Astrocyte of the spinal cord (primary cell): ENCODE data around the gene DOK3.

Experiments used
- DNase-seq: peaks from one replicate; pipeline ENCODE4 v3.0.0; 2011; ENCODE audit warnings: low read depth, low spot score
- H3K4me3 ChIP-seq: 2 replicates; pipeline ENCODE4 v1.5.1; 2011; ENCODE audit warnings: low read depth, mild to moderate bottlenecking, low read length, moderate library complexity
- in situ Hi-C: cut with HindIII; loops from 2 replicates; pipeline ENCODE4 v1.10.0; 2017; ENCODE audit warnings: low sequenced_read_pairs
- TF ChIP-seq, protein P1 (sequence below): IDR thresholded peaks from 2 replicates; pipeline ENCODE4 v1.5.1; 2012; ENCODE audit warnings: low read depth, mild to moderate bottlenecking, low read length, inconsistent platforms

The DOK3 gene

GRCh38 chr5:177553671-177554429 lies 44.2 kb upstream of the DOK3 start:
- DNase-seq: no peak
- H3K4me3 ChIP-seq: peak overlapping the region; percentile 83
- TF ChIP-seq, protein P1, sequence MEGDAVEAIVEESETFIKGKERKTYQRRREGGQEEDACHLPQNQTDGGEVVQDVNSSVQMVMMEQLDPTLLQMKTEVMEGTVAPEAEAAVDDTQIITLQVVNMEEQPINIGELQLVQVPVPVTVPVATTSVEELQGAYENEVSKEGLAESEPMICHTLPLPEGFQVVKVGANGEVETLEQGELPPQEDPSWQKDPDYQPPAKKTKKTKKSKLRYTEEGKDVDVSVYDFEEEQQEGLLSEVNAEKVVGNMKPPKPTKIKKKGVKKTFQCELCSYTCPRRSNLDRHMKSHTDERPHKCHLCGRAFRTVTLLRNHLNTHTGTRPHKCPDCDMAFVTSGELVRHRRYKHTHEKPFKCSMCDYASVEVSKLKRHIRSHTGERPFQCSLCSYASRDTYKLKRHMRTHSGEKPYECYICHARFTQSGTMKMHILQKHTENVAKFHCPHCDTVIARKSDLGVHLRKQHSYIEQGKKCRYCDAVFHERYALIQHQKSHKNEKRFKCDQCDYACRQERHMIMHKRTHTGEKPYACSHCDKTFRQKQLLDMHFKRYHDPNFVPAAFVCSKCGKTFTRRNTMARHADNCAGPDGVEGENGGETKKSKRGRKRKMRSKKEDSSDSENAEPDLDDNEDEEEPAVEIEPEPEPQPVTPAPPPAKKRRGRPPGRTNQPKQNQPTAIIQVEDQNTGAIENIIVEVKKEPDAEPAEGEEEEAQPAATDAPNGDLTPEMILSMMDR: no peak
- in situ Hi-C loops: no loop called here

DNA sequence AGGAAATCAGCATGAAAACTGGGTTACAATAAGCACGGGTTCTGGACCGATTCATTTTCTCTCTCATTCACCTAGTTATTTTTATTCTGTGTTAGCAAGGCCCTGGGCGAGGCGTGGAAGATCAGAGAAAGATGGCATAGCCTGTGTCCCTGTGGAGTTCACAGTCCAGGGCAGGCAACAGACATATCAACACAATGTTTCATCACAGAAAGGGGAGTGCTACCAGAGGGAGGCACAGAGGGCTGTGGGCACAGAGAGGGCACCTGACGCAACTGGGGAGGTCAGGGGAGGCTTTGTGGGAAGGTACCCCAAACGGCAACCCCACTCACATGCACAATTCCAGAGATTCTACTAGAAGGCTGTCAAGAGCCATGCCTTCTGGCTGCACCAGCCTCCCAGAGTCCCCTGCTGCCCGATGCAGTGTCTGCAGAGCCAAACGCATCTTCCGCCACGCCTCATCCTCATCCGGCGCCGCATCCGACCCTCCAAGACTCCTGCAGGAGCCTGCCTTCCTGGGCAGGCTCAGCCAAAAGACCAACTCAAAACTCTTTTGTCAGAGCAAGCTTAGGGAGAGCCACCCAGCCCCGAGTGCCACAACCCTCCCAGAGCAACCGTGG lies 43.3 kb upstream of the DOK3 start:
- TF ChIP-seq, protein P1: peak; percentile 9
- H3K4me3 ChIP-seq: peak overlapping the region; percentile 83
- DNase-seq: no peak
- in situ Hi-C loops: no loop called here

- in situ Hi-C loops: no loop called here
- H3K4me3 ChIP-seq: no peak overlapping the region
- TF ChIP-seq, protein P1: no peak
Measured at GRCh38 chr5:177550122-177550521, 40.5 kb upstream of the DOK3 start.

GRCh38 chr5:177548495-177548894 lies 38.9 kb upstream of the DOK3 start:
- no peak overlapping the region for H3K4me3 ChIP-seq
- in situ Hi-C loops: no loop called here
- DNase-seq: no peak
- TF ChIP-seq, protein P1: no peak

More at GRCh38 chr5:177550122-177550521, 40.5 kb upstream of the DOK3 start:
- no peak for DNase-seq

DNA sequence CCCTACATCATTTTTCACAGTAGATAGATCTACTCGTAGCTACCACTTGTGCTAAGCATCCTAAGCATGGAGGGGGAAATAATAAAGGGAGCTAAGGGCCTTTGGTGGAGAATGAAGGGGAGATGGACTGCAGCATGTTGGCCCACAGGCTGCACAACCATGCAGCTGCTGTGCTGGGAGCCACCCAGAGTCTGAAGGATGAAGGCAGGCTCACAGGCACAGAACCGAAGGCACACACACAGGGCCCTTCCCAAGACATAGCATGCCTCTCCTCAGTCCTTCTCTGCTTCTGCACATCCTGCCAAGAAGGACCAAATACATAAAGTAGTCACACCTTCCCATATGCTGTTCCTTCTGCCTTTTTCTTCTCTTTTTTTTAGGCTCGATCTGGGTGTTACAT lies 38.1 kb upstream of the DOK3 start:
- in situ Hi-C loops: no loop called here
- TF ChIP-seq, protein P1: no peak
- DNase-seq: no peak
- no peak overlapping the region for H3K4me3 ChIP-seq

GRCh38 chr5:177546258-177546741 lies 36.7 kb upstream of the DOK3 start:
- DNase-seq: peak; percentile 94
- TF ChIP-seq, protein P1: peak; percentile 7
- no peak overlapping the region for H3K4me3 ChIP-seq
- in situ Hi-C loops: no loop called here
